Panc1 (cell line): ENCODE measurements around the gene LRRC26. TPM values are rescaled to one million over a fixed set of nuclear protein-coding genes. Genes with fewer than 3 reads are reported as not detected.
A peak's percentile ranks its signal among the peaks of the same experiment; 100 is the strongest.

Experiments
- ATAC-seq: fragments of 200-7000 bp; cut with Tn5 transposase; 2 replicates; pipeline ENCODE4 v1.9.1; 2020; ENCODE audit warnings: mild to moderate bottlenecking, moderate library complexity
- BruUV-seq: library from RNA; stranded (reverse); fragments of 400-500 nt; replicated peaks from 2 replicates; lab custom pipeline; 2021; lab: Mats Ljungman, UMichigan
- CTCF ChIA-PET: fragments of 300-600 bp; sonication (Branson Sonifier 250); formaldehyde crosslinking; loops from one replicate; lab custom pipeline; 2022; ENCODE audit warnings: antibody characterized with exemption; lab: Charles Lee
- POLR2A ChIA-PET: fragments of 300-600 bp; sonication (Branson Sonifier 250); formaldehyde crosslinking; loops from one replicate; lab custom pipeline; 2022; ENCODE audit warnings: antibody characterized with exemption; lab: Charles Lee
- DNase-seq: peaks from one replicate; pipeline ENCODE4 v3.0.0-alpha.2; 2010; ENCODE audit warnings: low read depth, low spot score
- H3K27ac ChIP-seq: 2 replicates; pipeline ENCODE4 v1.5.1; 2011; ENCODE audit warnings: mild to moderate bottlenecking, low read length, inconsistent platforms
- H3K27me3 ChIP-seq: fragments of 200-500 bp; sonication (Bioruptor generic); 2 replicates; pipeline ENCODE4 v1.6.0; 2014; ENCODE audit warnings: low read length, inconsistent platforms; ENCODE audit not compliant: control insufficient read depth, insufficient read depth
- H3K36me3 ChIP-seq: fragments of 200-500 bp; sonication (Bioruptor generic); 2 replicates; pipeline ENCODE4 v1.5.1; 2014; ENCODE audit warnings: inconsistent platforms, mild to moderate bottlenecking, low read length, moderate library complexity; ENCODE audit not compliant: control insufficient read depth, insufficient read depth
- H3K4me1 ChIP-seq: 2 replicates; pipeline ENCODE4 v1.5.1; 2011; ENCODE audit warnings: inconsistent platforms, mild to moderate bottlenecking, low read length, moderate library complexity; ENCODE audit not compliant: control insufficient read depth, insufficient read depth
- H3K4me3 ChIP-seq, 2 experiments: 2 replicates each; pipeline ENCODE4 v1.5.1; 2011 to 2012; ENCODE audit warnings: low read depth in 2 of 2, low read length in 2 of 2, mild to moderate bottlenecking in 2 of 2, inconsistent platforms in 1 of 2, moderate library complexity in 1 of 2
- H3K9me3 ChIP-seq: fragments of 200-500 bp; sonication (Bioruptor generic); 2 replicates; pipeline ENCODE4 v1.5.1; 2014; ENCODE audit warnings: low read depth, mild to moderate bottlenecking, inconsistent platforms, low read length, moderate library complexity; ENCODE audit not compliant: control insufficient read depth, insufficient read depth
- POLR2AphosphoS5 ChIP-seq: IDR thresholded peaks from 2 replicates; pipeline ENCODE4 v1.6.1; 2012; ENCODE audit warnings: mild to moderate bottlenecking, low read depth, low read length, moderate library complexity
- SIN3A ChIP-seq: IDR thresholded peaks from 2 replicates; pipeline ENCODE4 v1.6.1; 2012; ENCODE audit warnings: low read depth, mild to moderate bottlenecking, low read length, moderate library complexity, borderline replicate concordance; ENCODE audit not compliant: insufficient read depth
- TCF7L2 ChIP-seq: IDR thresholded peaks from 2 replicates; pipeline ENCODE4 v1.6.1; 2011; ENCODE audit warnings: mild to moderate bottlenecking, low read depth, low read length, inconsistent platforms
- in situ Hi-C: cut with HindIII; loops from 2 replicates; pipeline ENCODE4 v1.10.0; 2016; ENCODE audit warnings: low sequenced_read_pairs, low pct_unique_long_range_greater_than_20kb
- intact Hi-C: fragments of 100-400 bp; cut with micrococcal nuclease; formaldehyde crosslinking; loops from one replicate; pipeline ENCODE4 v1.10.0; 2022; ENCODE audit not compliant: unreplicated experiment
- total RNA-seq: library from RNA; stranded (reverse); gene quantifications from one replicate; pipeline ENCODE4 v1.2.1, GENCODE V29; 2021; ENCODE audit not compliant: unreplicated experiment
- TF ChIP-seq, protein P1 (sequence below): fragments of 450-650 bp; IDR thresholded peaks from 2 replicates; pipeline ENCODE4 v1.5.1; 2017; ENCODE audit warnings: mild to moderate bottlenecking
- TF ChIP-seq, protein P2 (sequence below), 2 experiments: IDR thresholded peaks; 2 replicates each; pipeline ENCODE4 v1.6.1; 2011 to 2012; ENCODE audit warnings: low read depth in 2 of 2, control low read depth in 1 of 2, low read length in 1 of 2, mild to moderate bottlenecking in 1 of 2, moderate library complexity in 1 of 2; ENCODE audit not compliant: insufficient read depth in 1 of 2

LRRC26 gene
- total RNA-seq, 1 experiment from 2014 or later, result 0.69 TPM

DNA sequence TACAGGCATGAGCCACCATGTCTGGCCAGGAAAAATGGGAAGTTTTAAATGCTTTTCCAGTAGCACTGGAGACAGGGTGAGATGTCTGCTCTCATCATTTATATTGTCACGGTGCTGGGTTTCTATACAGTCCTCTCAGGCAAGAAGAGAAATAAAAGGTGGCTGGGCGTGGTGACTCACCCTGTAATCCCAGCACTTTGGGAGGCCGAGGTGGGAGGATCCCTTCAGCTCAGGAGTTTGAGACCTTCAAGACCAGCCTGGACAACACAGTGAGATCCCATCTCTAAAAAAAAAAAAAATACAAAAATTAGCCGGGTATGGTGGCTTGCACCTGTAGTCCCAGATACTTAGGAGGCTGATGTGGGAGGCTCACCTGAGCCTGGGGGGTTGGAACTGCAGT lies 35.7 kb downstream of the LRRC26 start:
- POLR2A ChIA-PET, result no interaction called here
- TF ChIP-seq POLR2AphosphoS5 (no peak), TCF7L2 (no peak), SIN3A (no peak)
- TF ChIP-seq, protein P1, sequence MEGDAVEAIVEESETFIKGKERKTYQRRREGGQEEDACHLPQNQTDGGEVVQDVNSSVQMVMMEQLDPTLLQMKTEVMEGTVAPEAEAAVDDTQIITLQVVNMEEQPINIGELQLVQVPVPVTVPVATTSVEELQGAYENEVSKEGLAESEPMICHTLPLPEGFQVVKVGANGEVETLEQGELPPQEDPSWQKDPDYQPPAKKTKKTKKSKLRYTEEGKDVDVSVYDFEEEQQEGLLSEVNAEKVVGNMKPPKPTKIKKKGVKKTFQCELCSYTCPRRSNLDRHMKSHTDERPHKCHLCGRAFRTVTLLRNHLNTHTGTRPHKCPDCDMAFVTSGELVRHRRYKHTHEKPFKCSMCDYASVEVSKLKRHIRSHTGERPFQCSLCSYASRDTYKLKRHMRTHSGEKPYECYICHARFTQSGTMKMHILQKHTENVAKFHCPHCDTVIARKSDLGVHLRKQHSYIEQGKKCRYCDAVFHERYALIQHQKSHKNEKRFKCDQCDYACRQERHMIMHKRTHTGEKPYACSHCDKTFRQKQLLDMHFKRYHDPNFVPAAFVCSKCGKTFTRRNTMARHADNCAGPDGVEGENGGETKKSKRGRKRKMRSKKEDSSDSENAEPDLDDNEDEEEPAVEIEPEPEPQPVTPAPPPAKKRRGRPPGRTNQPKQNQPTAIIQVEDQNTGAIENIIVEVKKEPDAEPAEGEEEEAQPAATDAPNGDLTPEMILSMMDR, result no peak
- TF ChIP-seq, protein P2, sequence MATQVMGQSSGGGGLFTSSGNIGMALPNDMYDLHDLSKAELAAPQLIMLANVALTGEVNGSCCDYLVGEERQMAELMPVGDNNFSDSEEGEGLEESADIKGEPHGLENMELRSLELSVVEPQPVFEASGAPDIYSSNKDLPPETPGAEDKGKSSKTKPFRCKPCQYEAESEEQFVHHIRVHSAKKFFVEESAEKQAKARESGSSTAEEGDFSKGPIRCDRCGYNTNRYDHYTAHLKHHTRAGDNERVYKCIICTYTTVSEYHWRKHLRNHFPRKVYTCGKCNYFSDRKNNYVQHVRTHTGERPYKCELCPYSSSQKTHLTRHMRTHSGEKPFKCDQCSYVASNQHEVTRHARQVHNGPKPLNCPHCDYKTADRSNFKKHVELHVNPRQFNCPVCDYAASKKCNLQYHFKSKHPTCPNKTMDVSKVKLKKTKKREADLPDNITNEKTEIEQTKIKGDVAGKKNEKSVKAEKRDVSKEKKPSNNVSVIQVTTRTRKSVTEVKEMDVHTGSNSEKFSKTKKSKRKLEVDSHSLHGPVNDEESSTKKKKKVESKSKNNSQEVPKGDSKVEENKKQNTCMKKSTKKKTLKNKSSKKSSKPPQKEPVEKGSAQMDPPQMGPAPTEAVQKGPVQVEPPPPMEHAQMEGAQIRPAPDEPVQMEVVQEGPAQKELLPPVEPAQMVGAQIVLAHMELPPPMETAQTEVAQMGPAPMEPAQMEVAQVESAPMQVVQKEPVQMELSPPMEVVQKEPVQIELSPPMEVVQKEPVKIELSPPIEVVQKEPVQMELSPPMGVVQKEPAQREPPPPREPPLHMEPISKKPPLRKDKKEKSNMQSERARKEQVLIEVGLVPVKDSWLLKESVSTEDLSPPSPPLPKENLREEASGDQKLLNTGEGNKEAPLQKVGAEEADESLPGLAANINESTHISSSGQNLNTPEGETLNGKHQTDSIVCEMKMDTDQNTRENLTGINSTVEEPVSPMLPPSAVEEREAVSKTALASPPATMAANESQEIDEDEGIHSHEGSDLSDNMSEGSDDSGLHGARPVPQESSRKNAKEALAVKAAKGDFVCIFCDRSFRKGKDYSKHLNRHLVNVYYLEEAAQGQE (IDR thresholded peaks at IDR 0.05; ENCODE audit: insufficient read depth in 1 of 2, low read depth in 2 of 2, low read length in 1 of 2), result no peak

DNA sequence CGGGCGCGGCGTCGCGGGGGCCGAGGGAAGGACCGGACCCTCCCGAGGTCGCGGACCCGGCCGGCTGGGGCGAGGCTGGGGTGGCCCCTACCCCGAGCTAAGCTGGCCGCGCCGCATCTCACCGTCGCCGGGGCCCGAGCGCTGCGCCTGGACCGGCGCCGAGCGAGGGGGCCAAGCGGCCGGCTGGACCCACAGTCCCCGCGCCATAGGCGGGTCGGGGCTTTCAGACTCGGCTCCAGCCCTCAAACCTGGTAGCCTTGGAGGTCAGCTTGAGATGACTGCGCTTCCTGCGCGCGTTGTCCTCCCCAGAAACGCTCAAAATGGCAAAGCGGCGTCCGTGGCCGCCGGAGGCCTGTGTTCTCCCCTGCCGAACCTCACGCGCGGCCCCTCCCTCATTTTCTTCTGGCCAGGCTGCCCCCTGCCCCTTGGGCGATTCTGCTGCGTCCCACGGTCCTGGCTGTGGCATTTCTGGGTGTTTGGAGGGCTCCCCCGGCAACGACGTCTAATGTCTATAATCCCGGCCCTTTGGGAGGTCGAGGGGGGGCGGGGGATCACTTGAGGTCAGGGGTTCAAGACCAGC lies 39.6 kb downstream of the LRRC26 start:
- no TSS peak for BruUV-seq
- peak overlapping the region; percentile 91 for H3K27ac ChIP-seq
- in situ Hi-C loops, result no loop called here
- peaks cover 3% of the 10 kb centered on the region; the same call in 1 of the 2 replicates for H3K4me1 ChIP-seq
- ATAC-seq (peak; percentile 62; the same call in 1 of the 2 replicates), DNase-seq (no peak)
- ChIA-PET CTCF (interaction anchor here (0.5 to 1.0 kb wide), 3 partner anchors 20 to 101 kb away, joined by 3 to 9 read pairs (median 3); no protein-coding TSS in a partner anchor), POLR2A (interaction anchor here (0.6 to 1.1 kb wide), 4 partner anchors 10 to 116 kb away, joined by 3 to 10 read pairs (median 4); no protein-coding TSS in a partner anchor)
- H3K27me3 ChIP-seq, result no peaks in the 10 kb centered on the region
- H3K9me3 ChIP-seq, result no peaks in the 10 kb centered on the region
- H3K36me3 ChIP-seq, result 0 out of 2 replicates have a peak, but pooled peaks cover 3% of the 10 kb centered on the region
- intact Hi-C loops, result no loop called here
- H3K4me3 ChIP-seq, result peak overlapping the region; percentile 68 to 75
- TF ChIP-seq, protein P1, result no peak
- TF ChIP-seq, protein P2 (IDR thresholded peaks at IDR 0.05; ENCODE audit: insufficient read depth in 1 of 2, low read depth in 2 of 2, low read length in 1 of 2), result no peak
- TF ChIP-seq POLR2AphosphoS5, result no peak
- no peak for TF ChIP-seq SIN3A
- no peak for TF ChIP-seq TCF7L2

More for the DNA sequence above, 35.7 kb downstream of the LRRC26 start:
- DNase-seq, result no peak
- Histone ChIP-seq H3K27me3 (no peaks in the 10 kb centered on the region), H3K9me3 (no peaks in the 10 kb centered on the region), H3K4me1 (no peaks in the 10 kb centered on the region), H3K36me3 (no peaks in the 10 kb centered on the region), H3K27ac (no peak overlapping the region), H3K4me3 (no peak overlapping the region)
- in situ Hi-C loops, result no loop called here
- BruUV-seq, result no TSS peak
- no peak for ATAC-seq
- CTCF ChIA-PET, result no interaction called here
- intact Hi-C loops, result no loop called here
